Endothelial cell of umbilical vein (primary cell): ENCODE measurements around the gene TCF7. TPM values are rescaled to one million over a fixed set of nuclear protein-coding genes. Genes with fewer than 3 reads are reported as not detected.

Source experiments
- BruUV-seq: library from RNA; stranded (reverse); fragments of 400-500 nt; replicated peaks from 2 replicates; lab custom pipeline; 2021; lab: Mats Ljungman, UMichigan
- CTCF ChIA-PET: fragments of 300-600, 350-600 bp; sonication (Branson Sonifier 250); formaldehyde crosslinking; loops from one replicate; lab custom pipeline; 2021; ENCODE audit warnings: antibody characterized with exemption, inconsistent platforms; lab: Charles Lee
- POLR2A ChIA-PET: fragments of 300-600, 350-600 bp; sonication (Branson Sonifier 250); formaldehyde crosslinking; loops from one replicate; lab custom pipeline; 2021; ENCODE audit warnings: antibody characterized with exemption, inconsistent platforms; lab: Charles Lee
- DNase-seq: peaks from one replicate; pipeline ENCODE4 v3.0.0-alpha.2; 2011; ENCODE audit warnings: low read depth, low spot score
- FAIRE-seq: peaks from 2 replicates; lab custom pipeline; 2011; peaks lifted over from hg19 to GRCh38; lab: Jason Lieb, UNC
- H2AFZ ChIP-seq: 2 replicates; pipeline ENCODE4 v1.6.0; 2012; ENCODE audit warnings: low read depth, low read length, control low read depth, inconsistent platforms
- H3K27ac ChIP-seq: 2 replicates; pipeline ENCODE4 v1.5.1; 2011; ENCODE audit warnings: low read depth, mild to moderate bottlenecking, control low read depth, low read length, moderate library complexity; ENCODE audit not compliant: insufficient read depth
- H3K27me3 ChIP-seq, 2 experiments: 2 replicates each; pipeline versions ENCODE4 v1.6.0 to v1.6.1; 2011; ENCODE audit warnings: low read length in 2 of 2, mixed read lengths in 1 of 2; ENCODE audit not compliant: control insufficient read depth in 2 of 2, insufficient read depth in 2 of 2
- H3K36me3 ChIP-seq, 2 experiments: 2 replicates in 1 of 2; 3 replicates in 1 of 2; pipeline ENCODE4 v1.5.1; 2011; ENCODE audit warnings: low read length in 2 of 2, mild to moderate bottlenecking in 1 of 2, moderate library complexity in 1 of 2; ENCODE audit not compliant: control insufficient read depth in 2 of 2, insufficient read depth in 2 of 2; ENCODE audit errors: extremely low read depth in 1 of 2
- H3K4me1 ChIP-seq: 3 replicates; pipeline ENCODE4 v1.5.1; 2011; ENCODE audit warnings: mild to moderate bottlenecking, low read length; ENCODE audit not compliant: control insufficient read depth, insufficient read depth; ENCODE audit errors: extremely low read depth
- H3K4me2 ChIP-seq: 2 replicates; pipeline ENCODE4 v1.6.1; 2011; ENCODE audit warnings: low read length, control low read depth, mixed read lengths; ENCODE audit not compliant: insufficient read depth
- H3K4me3 ChIP-seq, 3 experiments: fragments of 200-600 bp in 1 of 3; sonication (generic), shearing (Covaris generic) in 1 of 3; replicated peaks in 1 of 3; 2 replicates each; pipeline ENCODE4 v1.5.1; 2011 to 2016; ENCODE audit warnings: control low read depth in 3 of 3, low read length in 3 of 3, mild to moderate bottlenecking in 2 of 3, inconsistent platforms in 1 of 3, low read depth in 1 of 3, moderate library complexity in 1 of 3; ENCODE audit not compliant: insufficient read depth in 1 of 3
- H3K79me2 ChIP-seq: 2 replicates; pipeline ENCODE4 v1.6.0; 2012; ENCODE audit warnings: low read length, inconsistent platforms; ENCODE audit not compliant: control insufficient read depth, insufficient read depth
- H3K9ac ChIP-seq: replicated peaks from 2 replicates; pipeline ENCODE3; 2011; ENCODE audit warnings: low read length, control low read depth; ENCODE audit not compliant: insufficient read depth; ENCODE audit errors: extremely low read depth
- H3K9me1 ChIP-seq: replicated peaks from 3 replicates; pipeline ENCODE4 v1.6.0; 2011; ENCODE audit warnings: mild to moderate bottlenecking, low read length; ENCODE audit not compliant: control insufficient read depth, insufficient read depth; ENCODE audit errors: extremely low read depth
- H3K9me3 ChIP-seq: replicated peaks from 2 replicates; pipeline ENCODE4 v1.5.1; 2012; ENCODE audit warnings: low read length, inconsistent platforms; ENCODE audit not compliant: control insufficient read depth, insufficient read depth
- H4K20me1 ChIP-seq: replicated peaks from 2 replicates; pipeline ENCODE3; 2011; ENCODE audit warnings: mild to moderate bottlenecking, low read length; ENCODE audit not compliant: control insufficient read depth, insufficient read depth; ENCODE audit errors: extremely low read depth
- CTCF ChIP-seq, 2 donors: IDR thresholded peaks; 1 replicate in 1 of 2; 2 replicates in 1 of 2; pipeline ENCODE4 v1.5.1; 2011; ENCODE audit warnings: low read length in 2 of 2, mild to moderate bottlenecking in 2 of 2, moderate library complexity in 2 of 2, control low read depth in 1 of 2, inconsistent platforms in 1 of 2, low read depth in 1 of 2; ENCODE audit not compliant: insufficient read depth in 1 of 2; ENCODE audit errors: extremely low read depth in 1 of 2
- EZH2 ChIP-seq: IDR thresholded peaks from 2 replicates; pipeline ENCODE4 v1.6.1; 2012; ENCODE audit warnings: borderline replicate concordance, low read depth, mild to moderate bottlenecking, moderate library complexity, low read length, inconsistent platforms; ENCODE audit not compliant: severe bottlenecking
- FOS ChIP-seq: IDR thresholded peaks from 2 replicates; pipeline ENCODE4 v1.6.1; 2011; ENCODE audit warnings: mild to moderate bottlenecking, low read length, moderate library complexity, borderline replicate concordance; ENCODE audit not compliant: insufficient read depth
- GATA2 ChIP-seq: IDR thresholded peaks from 2 replicates; pipeline ENCODE4 v1.7.0; 2011; ENCODE audit warnings: low read depth, mild to moderate bottlenecking, moderate library complexity, mixed read lengths, low read length; ENCODE audit not compliant: insufficient read length, insufficient read depth
- JUN ChIP-seq: IDR thresholded peaks from 2 replicates; pipeline ENCODE4 v1.6.1; 2011; ENCODE audit warnings: borderline replicate concordance, low read depth; ENCODE audit not compliant: insufficient read length, insufficient read depth
- MAX ChIP-seq: IDR thresholded peaks from 2 replicates; pipeline ENCODE4 v1.6.1; 2011; ENCODE audit not compliant: insufficient read depth, insufficient read length
- MYC ChIP-seq: IDR thresholded peaks from one replicate; pipeline ENCODE4 v1.6.1; 2011; ENCODE audit warnings: mild to moderate bottlenecking, low read depth, low read length
- POLR2A ChIP-seq: IDR thresholded peaks from 2 replicates; pipeline ENCODE4 v1.6.1; 2012; ENCODE audit warnings: low read depth, mild to moderate bottlenecking, control low read depth, low read length
- POLR2AphosphoS5 ChIP-seq: IDR thresholded peaks from 2 replicates; pipeline ENCODE4 v1.6.1; 2012; ENCODE audit warnings: low read depth, mild to moderate bottlenecking, control low read depth, low read length, moderate library complexity; ENCODE audit not compliant: insufficient read depth
- dilution Hi-C: fragments of 300-500 bp; cut with MboI; formaldehyde crosslinking; loops from one replicate; pipeline ENCODE4 v1.15.0; 2019; ENCODE audit warnings: low sequenced_read_pairs; ENCODE audit not compliant: extremely low pct_ligation_motif_present
- intact Hi-C: fragments of 100-400 bp; cut with micrococcal nuclease; formaldehyde crosslinking; loops from one replicate; pipeline ENCODE4 v1.10.0; 2022
- polyA plus RNA-seq, 4 experiments: library from polyadenylated mRNA; depleted of rRNA in 3 of 4; stranded (reverse) in 3 of 4; unstranded in 1 of 4; fragments of >200 nt; gene quantifications; 2 replicates each; pipeline versions ENCODE4 v1.2.1 to v1.2.3, GENCODE V29; 2011 to 2012; ENCODE audit warnings: missing spikeins in 1 of 4
- total RNA-seq: library from RNA; stranded (reverse); gene quantifications from 2 replicates; pipeline ENCODE4 v1.2.3, GENCODE V29; 2021

The TCF7 gene
- total and polyA plus RNA-seq, 2 donors (not counting 3 experiments of a cell fraction or from before 2014, with no cell fraction given), result 1.8 to 2.5 TPM

- no TSS peak for BruUV-seq
- no peaks in the 10 kb centered on the region for H3K36me3 ChIP-seq
- TF ChIP-seq MAX (no peak), CTCF (IDR thresholded peaks at IDR 0.05; ENCODE audit: extremely low read depth in 1 of 2, insufficient read depth in 1 of 2, low read depth in 1 of 2, low read length in 2 of 2) (no peak), EZH2 (no peak), JUN (no peak), POLR2AphosphoS5 (no peak), GATA2 (no peak), MYC (no peak), FOS (no peak), POLR2A (no peak)
- no peaks in the 10 kb centered on the region for H3K4me1 ChIP-seq
- H2AFZ ChIP-seq, result no peak overlapping the region
- no peak overlapping the region for H3K27ac ChIP-seq
- DNase-seq (no peak), FAIRE-seq (no peak)
- intact Hi-C loops, result no loop called here
- dilution Hi-C loops, result no loop called here
- ChIA-PET CTCF (interaction anchor here (2.6 kb wide), 1 partner anchor 51 kb away, joined by 14 read pairs; no protein-coding TSS in a partner anchor), POLR2A (no interaction called here)
- H3K9me1 ChIP-seq, result no peaks in the 10 kb centered on the region
- H3K4me3 ChIP-seq, result no peak overlapping the region
- H3K79me2 ChIP-seq, result no peaks in the 10 kb centered on the region
- H3K4me2 ChIP-seq, result no peak overlapping the region
- peaks cover 8 to 10% of the 10 kb centered on the region in 2 experiments for H3K27me3 ChIP-seq
- H3K9me3 ChIP-seq, result no peaks in the 10 kb centered on the region
- no peaks in the 10 kb centered on the region for H4K20me1 ChIP-seq
- no peak overlapping the region for H3K9ac ChIP-seq
Observed at GRCh38 chr5:134090522-134090921, 24.0 kb upstream of the TCF7 start.
